Measurements from ENCODE around the gene ASMTL. TPM values are rescaled to one million over a fixed set of nuclear protein-coding genes. Genes with fewer than 3 reads are reported as not detected.
"Not testable (repeated sequence)": the region's sequence is repeated elsewhere in the genome, so short reads cannot be mapped to it uniquely, and the experiment has no call there.

ASMTL gene
- polyA plus RNA-seq, 4 donors: 24.8 to 46.4 (median 40.4) TPM

DNA sequence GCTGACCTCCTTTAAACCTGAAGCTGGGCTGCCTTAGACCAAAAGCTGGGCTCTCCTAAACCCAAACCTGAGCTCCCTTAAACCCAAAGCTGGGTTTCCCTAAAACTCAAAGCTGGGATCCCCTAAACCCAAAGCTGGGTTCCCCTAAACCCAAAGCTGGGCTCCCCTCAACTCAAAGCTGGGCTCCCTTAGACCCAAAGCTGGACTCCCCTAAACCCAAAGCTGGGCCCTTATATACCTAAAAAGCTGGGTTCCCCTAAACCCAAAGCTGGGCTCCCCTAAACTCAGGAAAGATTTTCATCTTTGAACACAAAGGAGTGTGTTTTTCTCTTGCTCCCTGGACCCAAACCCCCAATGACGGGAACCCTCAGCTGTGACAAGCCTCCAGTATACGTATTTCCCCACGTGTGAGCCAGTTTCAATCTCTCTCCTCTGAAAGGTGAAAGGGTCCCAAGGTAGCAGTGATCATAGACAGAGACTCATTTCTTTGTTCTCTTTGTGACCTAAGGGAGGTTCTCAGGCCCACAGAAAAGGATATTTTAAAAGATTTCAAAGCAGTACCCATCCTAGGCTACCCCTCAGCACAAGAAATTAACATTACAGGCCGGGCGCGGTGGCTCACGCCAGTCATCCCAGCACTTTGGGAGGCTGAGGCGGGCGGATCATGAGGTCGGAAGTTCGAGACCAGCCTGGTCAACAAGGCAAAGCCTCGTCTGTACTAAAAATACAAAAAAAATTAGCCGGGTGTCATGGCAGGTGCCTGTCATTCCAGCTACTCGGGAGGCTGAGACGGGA lies 31.3 kb upstream of the ASMTL start:
- no peak for DNase-seq (ENCODE audit: low read depth in 4 of 4, low spot score in 3 of 4)

DNA sequence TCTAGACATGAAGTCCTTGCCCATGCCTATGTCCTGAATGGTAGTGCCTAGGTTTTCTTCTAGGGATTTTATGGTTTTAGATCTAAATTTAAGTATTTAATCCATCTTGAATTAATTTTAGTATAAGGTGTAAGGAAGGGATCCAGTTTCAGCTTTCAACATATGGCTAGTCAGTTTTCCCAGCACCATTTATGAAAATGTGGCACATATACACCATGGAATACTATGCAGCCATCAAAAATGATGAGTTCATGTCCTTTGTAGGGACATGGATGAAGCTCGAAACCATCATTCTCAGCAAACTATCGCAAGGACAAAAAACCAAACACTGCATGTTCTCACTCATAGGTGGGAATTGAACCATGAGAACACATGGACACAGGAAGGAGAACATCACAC lies 29.8 kb upstream of the ASMTL start:
- not testable (repeated sequence) for DNase-seq (ENCODE audit: low read depth in 4 of 4, low spot score in 3 of 4)

DNA sequence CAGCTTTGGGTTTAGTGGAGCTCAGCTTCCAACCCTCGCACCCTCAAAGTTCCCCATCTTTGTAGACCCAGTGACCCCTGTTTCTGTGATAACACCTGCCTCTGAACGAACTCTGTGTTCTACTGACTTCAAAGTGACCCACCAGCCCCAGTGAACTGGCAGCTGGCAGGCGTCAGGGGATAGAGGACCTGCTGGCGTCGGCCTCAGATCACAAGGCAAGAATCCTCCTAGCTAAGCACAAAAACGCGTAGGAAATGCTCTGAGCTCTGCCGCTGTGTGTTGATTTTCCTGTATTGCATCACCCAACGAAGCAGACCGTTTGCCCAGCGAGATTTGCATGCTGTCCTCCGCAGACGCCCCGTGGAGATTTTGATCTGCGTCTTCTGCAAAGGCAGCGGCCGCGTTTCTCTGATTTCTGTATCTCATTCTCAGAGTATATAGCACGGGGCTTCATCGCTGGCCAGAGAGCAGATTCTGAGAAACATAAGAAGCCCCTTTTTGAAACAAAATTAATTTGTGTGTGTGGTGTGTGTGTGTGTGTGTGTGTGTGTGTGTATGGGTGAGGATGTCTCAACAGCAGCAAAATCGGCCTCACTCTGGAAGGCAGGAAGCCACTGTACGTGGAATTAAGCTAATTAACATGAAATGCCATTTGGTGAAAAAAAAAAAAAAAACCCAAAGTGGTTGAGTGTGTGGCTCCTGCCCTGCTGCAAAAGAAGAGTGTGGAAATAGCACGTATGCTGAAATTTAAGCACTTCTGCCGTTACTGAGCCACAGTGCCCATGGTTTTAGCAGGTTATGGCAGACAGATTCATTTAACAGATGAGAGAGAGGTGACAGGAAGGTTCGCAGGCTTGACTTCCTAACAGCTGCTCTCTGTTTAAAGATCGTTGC lies 29.2 kb upstream of the ASMTL start:
- DNase-seq (ENCODE audit: low read depth in 4 of 4, low spot score in 3 of 4): peak; percentile 27 to 42 (median 32)

DNA sequence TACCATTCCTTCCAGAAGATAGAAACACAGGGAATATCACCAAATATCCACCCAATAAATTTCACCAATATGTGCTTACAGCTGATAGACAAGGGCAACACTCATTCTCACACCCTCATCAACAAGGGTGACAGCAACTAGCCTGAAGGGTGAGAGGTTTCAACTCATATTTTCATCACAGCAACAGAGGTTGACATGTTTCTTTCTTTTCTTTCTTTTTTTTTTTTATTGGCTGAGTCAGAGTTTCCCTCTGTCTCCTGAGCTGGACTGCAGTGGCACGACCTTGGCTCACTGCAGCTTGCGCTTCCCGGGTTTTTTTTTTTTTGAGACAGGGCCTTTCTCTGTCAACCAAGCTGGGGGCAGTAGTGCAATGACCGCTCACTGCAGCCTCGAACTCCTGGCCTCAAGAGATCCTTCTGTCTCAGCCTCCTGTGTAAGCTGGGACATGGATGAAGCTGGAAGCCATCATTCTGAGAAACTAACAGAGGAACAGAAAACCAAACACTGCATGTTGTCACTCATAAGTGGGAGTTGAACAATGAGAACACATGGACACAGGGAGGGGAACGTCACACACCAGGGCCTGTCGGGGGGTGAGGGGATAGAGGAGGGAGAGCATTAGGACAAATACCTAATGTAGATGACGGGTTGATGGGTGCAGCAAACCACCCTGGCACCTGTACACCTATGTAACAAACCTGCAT lies 27.5 kb upstream of the ASMTL start:
- no peak for DNase-seq (ENCODE audit: low read depth in 4 of 4, low spot score in 3 of 4)

DNA sequence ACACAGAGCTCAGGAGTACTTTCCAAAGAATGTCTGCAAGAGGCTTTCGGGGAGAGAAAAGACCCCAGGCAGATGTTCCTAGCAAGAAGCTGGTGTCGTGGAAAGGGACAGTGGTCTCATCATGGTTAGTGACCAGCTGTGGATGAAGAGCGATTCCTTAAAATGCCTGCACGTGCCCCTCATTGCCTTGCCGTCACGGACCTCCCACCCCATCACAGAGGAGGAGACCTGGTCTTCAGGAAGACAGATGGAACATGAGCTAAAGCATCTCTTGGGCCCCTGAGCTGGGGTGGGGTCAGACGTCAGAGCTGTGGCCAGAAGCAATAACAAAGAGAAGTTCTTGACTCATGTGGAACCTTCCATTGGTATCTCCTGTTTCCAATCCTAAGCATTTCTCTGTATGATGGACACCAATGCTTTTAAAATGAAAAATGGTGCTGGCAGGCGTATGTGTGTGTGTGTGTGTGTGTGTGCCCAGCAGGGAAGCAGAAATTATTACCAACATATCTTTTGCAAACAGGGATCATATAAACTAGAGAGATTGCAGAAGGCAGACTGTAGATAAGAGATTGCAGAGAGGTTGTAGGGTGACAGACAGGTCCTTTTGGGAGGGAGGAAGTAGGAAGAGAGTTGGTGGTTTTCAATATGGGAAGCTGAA lies 25.2 kb upstream of the ASMTL start:
- DNase-seq (ENCODE audit: low read depth in 4 of 4, low spot score in 3 of 4): no peak

DNA sequence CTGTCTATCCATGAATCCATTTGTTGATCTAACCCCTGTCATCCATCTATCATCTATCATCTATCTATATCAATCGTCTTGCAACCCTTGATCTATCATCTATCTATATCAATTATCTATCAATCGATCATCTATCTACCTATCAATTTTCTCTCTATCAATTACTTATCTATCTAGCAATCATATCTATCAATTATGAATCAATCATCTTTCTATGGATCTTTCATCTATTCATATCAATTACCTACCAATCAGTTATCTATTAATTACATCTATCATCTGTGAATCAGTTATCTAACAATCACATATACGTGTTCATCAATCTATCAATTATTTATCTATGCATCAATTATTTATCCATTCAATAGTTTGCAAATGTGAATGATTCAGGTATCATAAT lies 24.5 kb upstream of the ASMTL start:
- no peak for DNase-seq (ENCODE audit: low read depth in 4 of 4, low spot score in 3 of 4)

DNA sequence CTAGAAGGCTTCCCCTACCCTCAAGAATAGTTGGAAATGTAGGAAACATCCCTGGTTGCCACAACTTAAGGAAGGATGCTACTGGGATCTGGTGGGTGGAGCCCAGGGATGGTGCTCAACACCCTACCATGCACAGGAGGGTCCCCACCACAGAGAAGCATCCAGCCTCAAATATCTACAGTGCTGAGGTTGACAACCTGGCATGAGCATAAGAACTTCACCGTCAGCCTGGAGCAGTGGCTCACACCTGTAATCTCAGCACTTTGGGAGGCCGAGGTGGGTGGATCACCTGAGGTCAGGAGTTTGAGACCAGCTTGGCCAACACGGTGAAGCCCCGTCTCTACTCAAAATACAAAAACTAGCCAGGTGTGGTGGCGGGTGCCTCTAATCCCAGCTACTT lies 24.0 kb upstream of the ASMTL start:
- no peak for DNase-seq (ENCODE audit: low read depth in 4 of 4, low spot score in 3 of 4)

DNA sequence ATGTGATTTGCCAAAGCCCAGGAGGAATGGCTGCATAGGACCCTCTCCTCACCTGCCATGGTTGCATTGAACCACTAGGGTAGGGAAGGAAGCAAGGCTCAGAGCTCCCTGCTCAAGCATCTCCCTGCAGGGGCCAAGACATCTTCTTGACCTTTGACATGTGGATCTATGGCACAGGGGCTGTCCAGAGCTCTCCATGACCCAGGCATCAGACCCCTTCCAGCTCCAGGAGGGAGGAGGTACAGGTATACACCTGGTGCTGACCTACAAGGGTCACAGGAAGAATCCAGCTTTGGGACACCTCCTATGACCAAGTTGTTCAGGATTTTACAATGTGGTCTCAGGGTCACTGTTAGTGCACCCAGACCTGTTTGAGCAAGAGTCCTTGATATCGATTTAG lies 23.2 kb upstream of the ASMTL start:
- no peak for DNase-seq (ENCODE audit: low read depth in 4 of 4, low spot score in 3 of 4)

DNA sequence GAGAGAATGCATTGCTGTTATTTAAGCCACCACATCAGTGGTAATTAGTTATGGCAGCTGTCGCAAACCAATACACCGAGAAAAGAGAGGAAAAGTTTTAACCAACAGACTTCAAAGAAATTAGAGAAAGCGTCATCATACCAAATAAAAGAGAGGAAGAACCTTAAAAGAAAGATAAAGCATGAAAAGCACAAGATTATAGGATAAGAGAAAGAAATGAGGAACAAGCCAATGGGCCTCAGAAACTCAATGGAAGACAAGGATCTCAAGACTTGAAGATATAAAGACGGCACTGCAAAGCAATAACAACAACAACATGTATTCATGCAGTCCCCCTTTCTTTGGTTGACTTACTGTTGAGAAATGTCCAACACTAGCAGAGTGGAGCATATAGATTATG lies 22.8 kb upstream of the ASMTL start:
- DNase-seq (ENCODE audit: low read depth in 4 of 4, low spot score in 3 of 4): no peak

DNA sequence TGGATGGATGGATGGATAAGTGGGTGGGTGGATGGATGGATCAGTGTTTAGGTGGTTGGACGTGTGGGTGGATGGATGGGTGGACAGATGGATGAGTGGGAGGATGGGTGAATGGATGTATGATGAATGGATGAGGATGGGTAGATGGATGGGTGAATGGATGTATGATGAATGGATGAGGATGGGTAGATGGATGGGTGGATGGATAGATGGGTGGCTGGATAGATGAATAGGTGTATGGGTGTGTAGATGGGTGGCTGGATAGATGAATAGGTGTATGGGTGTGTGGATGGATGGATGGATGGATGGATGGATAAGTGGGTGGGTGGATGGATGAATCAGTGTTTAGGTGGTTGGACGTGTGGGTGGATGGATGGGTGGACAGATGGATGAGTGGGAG lies 21.9 kb upstream of the ASMTL start:
- DNase-seq (ENCODE audit: low read depth in 4 of 4, low spot score in 3 of 4): not testable (repeated sequence)

DNA sequence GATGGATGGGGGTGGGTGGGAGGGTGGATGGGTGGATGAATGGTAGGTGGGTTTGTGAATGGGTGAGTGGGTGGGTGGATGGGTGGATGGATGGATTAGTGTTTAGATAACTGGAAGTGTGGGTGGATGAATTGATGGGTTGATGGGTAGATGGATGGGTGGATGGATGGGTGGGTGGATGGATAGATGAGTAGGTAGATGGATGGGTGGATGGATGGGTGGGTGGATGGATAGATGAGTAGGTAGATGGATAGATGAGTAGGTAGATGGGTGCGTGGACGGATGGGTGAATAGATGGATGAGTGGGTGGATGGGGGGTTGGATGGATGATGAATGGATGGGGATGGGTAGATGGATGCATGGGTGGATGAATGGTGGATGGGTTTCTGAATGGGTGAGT lies 20.3 kb upstream of the ASMTL start:
- DNase-seq (ENCODE audit: low read depth in 4 of 4, low spot score in 3 of 4): no peak

DNA sequence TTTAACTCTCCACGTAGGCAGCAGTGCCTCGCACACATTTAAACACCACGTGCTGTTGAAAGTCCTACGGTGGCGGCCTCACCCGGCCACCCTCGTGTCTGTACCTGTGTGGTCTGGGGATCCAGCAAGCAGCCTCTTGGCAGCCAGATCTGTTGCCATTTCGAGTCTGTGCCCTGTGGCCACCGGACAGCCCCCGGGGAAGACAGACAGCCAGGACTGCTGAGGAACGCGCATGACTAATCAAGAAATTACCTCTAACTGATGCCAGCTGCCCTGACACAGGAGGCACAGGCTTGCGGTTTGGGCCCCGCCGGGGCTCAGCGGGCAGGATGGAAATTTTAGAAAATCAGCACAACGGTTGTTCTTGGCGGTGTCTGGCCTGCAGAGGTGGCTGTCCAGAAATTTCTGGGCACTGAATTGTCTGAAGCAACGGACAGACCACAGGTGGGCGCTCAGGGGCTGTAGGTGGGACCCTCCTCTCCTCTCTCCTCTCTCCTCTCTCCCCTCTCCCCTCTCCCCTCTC lies 15.6 kb upstream of the ASMTL start:
- DNase-seq (ENCODE audit: low read depth in 4 of 4, low spot score in 3 of 4): no peak

DNA sequence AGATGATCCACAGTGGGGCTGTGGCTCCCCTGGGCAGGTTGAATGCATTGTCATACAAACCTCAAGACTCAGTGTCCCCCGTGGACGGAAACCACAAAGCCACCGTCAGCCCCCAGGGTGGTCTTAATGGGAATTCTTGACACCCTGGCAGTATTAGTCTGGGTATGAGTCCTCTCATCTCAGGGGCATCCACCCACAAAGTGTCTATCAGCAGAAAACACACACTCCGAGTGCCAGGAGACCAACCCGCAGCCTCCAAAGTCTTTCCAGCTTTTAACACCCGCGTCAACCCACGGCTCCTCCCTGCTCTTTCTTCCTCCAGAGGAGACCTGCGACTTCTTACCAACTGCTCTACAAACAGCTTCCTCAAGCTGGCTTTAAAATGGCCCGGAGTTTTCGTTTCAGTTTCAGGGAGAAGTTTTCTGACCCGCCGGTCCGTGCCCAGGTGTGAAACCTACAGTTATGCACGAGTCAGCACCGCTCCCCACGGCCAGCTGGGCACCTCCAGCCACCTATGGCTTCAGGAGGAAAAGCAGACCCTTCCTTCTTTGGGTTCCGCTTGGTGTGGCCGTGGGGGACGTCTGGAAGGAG lies 14.4 kb upstream of the ASMTL start:
- DNase-seq (ENCODE audit: low read depth in 4 of 4, low spot score in 3 of 4): no peak

DNA sequence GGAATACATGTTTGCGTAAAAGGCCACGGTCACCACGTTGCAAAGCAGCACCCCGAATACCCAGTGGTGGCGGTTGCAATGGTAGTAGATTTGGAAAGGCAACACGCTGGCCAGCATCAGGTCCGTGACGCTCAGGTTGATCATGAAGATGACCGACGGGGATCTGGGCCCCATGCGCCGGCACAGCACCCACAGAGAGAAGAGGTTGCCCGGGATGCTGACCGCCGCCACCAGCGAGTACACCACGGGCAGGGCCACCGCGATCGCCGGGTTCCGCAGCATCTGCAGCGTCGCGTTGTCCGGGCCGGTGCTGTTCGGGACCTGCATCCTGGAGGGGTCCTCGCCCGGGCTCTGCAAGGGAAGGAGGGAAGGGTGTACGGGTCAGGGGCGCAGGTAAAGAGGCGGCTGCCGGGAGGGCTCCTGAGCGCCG lies 13.5 kb upstream of the ASMTL start:
- DNase-seq (ENCODE audit: low read depth in 4 of 4, low spot score in 3 of 4): no peak

DNA sequence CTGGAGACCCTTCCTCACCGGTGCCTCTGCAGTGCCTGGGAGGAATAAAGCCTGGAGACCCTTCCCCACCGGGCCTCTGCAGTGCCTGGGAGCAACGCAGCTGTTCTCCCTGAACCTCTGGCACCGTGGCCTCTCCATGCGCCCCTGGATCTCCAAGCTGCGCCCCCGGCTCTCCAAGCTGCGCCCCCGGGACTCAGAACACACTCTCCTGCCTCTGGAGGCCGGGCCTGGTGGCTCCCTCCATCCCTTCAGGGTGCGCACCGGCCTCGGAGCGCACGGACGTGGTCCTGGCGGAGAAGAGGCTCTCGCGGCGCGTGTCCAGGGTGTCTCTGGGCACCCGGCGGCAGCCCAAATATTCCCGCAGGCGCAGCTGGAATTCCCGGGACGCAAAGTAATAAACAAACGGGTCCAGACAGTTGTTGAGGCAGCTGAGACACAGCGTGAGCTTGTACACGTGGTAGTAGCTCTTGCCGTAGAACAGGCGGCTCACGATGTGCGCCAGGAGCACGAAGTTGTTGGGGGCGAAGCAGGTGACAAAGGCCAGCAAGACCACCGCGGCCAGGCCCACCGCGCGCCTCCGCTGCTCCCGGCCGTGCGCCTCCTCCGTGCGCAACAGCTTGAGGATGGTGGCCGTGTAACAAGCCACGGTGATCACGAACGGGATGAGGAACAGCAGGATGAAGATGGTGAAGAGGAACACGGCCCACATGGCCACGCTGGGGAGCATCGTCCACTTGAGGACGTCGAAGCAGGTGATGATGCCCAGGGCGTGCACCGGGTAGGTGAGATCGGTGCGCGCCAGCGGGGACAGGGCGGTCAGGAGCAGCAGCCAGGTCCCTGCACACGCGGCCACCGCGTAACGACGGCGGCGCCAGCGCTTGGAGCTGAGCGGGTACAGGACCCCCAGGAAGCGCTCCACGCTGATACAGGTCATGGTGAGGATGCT lies 12.8 kb upstream of the ASMTL start:
- DNase-seq (ENCODE audit: low read depth in 4 of 4, low spot score in 3 of 4): no peak

DNA sequence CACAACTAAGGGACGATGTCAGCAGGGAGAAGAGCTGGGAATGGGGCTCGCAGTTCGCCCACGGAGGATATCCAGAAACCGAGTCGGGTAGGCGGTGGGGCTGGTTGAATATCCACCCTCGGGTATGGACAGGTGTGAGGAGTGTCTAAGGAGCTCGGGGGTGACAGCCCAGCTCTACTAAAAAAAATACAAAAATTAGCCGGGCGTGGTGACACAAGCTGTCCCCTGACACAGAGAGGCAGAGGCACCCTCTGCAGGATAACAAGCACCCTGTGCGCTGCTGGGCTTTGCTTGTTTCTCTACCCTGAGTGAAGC lies 12.2 kb upstream of the ASMTL start:
- DNase-seq (ENCODE audit: low read depth in 4 of 4, low spot score in 3 of 4): no peak

DNA sequence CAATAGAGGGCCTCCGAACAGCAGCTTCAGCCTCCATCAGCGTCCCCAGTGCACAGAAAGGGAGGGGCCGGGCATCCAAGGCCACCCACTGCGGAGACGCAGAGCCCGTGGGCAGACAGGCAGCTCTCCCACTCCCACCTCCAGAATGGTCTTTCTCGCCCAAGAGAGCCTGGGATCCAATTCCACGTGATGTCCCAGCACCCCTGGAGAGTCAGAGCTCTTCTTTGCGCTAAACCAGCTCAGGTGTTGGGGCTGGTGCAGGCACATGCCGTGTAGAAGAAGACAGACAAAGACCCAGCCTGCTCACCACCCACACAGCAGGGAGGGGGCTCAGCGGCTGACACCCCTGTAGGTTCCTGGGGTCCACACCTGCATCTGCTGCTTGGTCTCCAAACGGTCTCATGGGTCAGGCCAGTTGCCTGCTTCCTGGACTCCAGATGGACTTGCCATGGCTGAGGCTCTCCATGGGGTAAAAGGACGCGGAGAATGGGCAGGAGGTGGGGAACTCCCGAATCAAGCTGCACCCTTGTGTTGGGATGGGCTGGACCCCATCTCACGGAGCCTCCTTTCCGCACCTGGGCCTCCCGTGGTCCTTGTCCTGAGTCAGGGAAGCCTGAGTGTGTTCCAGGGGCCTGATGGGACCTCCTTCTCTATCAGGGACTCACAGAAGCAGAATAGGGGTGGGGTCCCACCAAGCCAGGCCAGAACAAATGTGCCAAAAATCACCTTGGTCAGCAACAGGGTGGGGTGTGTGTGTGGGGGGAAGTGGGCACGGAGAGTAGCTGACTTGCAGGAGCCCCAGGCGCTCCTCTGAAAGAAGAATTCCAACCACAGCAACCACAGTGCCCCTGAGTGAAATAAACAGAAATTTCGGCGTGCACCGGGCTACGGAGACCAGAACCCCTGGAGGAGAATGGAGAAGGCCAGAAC lies 11.6 kb upstream of the ASMTL start:
- DNase-seq (ENCODE audit: low read depth in 4 of 4, low spot score in 3 of 4): no peak

DNA sequence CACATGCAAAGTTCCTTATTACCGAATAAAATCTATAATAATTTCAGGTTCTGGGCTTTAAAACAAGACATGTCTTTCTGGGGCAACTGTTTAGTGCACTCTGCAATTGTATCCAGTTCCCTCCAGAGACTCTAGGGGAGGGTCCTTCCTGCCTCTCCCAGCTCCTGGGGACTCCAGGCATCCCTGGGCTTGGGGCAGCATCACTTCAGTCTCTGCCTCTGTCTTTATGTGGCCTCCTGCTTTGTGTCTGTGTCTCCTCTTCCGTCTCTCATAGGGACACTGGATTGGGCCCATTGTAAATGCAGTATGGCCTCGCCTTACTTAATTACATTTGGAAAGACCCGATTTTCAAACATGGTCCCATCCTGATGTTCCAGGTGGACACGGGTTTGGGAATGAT lies 10.9 kb upstream of the ASMTL start:
- DNase-seq (ENCODE audit: low read depth in 4 of 4, low spot score in 3 of 4): no peak
